Medulla oblongata (tissue), 1 donor: Measurements from ENCODE around the gene ASB16.
"Not testable (repeated sequence)": the region's sequence is repeated elsewhere in the genome, so short reads cannot be mapped to it uniquely, and the experiment has no call there.

Experiments
- DNase-seq: peaks from one replicate; pipeline ENCODE4 v3.0.0-alpha.2; 2015; ENCODE audit errors: extremely low spot score

The ASB16 gene, protein sequence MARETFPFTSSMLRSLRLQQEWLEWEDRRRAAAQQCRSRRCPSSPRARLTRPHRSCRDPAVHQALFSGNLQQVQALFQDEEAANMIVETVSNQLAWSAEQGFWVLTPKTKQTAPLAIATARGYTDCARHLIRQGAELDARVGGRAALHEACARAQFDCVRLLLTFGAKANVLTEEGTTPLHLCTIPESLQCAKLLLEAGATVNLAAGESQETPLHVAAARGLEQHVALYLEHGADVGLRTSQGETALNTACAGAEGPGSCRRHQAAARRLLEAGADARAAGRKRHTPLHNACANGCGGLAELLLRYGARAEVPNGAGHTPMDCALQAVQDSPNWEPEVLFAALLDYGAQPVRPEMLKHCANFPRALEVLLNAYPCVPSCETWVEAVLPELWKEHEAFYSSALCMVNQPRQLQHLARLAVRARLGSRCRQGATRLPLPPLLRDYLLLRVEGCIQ

DNA sequence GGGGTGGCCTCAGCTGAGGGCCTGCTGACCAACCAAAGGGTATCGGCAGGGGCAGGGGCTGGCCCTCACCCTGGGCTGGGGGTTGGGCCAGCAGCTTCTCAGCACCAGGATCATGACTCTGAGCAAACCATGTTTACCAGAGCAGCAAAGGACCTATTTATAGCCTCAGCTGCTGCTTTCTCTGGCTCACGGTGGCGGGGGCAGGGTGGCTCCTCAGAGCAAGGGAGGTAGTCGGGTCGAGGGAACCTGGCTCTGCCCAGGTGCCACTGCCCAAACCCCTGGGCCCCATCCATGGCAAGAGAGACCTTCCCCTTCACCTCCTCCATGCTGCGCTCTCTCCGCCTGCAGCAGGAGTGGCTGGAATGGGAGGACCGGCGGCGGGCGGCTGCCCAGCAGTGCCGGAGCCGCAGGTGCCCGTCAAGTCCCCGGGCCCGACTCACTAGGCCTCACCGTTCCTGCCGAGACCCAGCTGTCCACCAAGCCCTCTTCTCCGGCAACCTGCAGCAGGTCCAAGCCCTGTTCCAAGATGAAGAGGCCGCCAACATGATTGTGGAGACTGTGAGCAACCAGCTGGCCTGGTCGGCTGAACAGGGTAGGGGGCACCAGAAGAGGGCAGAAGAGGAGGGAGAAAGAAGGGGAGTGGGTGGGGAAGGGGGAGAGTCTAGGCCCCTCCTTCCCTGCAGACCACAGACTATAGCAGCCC, at the start of gene ASB16:
ASB16 (plus strand) TSS at position 206 of the 703 bp plus-strand sequence; CDS start at position 292, 86 bp downstream.
- DNase-seq, result peak; percentile 23

DNA sequence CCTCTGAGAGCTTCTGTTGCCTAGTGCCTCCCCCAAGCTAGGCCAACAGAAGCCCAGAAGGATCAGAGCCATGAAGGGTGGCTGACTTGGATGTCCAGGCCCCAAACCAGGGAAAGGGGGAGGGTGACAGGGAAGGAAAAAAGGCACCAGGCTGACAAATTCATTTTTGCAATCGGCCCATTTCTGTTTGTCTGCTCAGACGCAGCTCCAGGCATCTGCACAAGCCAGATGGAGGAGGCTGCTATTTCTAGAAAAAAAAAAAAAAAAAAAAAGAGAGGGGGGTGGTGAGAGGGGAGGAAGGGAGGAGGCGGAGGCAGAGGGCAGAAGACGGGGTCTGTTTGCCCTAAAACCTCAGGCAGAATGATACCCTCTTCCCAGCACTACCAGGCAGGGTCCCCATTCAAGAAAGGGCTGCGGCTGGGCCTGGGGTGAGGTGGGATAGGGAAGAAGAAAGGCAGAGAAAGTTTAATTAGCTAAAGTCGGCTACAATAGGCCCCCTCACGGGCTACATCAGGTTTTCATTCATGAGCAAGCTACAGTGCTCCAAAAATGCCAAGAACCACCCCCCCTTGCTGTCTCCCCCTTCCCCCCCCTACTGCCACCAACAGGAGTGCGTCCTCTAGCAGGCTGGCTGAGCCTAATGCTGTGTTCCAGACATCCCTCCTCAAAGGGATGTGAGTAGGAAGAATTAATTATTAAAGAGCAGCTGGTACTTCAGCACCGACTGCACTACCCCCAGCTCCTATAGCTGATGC, 49.5 kb upstream of the ASB16 start:
- DNase-seq, result no peak

DNA sequence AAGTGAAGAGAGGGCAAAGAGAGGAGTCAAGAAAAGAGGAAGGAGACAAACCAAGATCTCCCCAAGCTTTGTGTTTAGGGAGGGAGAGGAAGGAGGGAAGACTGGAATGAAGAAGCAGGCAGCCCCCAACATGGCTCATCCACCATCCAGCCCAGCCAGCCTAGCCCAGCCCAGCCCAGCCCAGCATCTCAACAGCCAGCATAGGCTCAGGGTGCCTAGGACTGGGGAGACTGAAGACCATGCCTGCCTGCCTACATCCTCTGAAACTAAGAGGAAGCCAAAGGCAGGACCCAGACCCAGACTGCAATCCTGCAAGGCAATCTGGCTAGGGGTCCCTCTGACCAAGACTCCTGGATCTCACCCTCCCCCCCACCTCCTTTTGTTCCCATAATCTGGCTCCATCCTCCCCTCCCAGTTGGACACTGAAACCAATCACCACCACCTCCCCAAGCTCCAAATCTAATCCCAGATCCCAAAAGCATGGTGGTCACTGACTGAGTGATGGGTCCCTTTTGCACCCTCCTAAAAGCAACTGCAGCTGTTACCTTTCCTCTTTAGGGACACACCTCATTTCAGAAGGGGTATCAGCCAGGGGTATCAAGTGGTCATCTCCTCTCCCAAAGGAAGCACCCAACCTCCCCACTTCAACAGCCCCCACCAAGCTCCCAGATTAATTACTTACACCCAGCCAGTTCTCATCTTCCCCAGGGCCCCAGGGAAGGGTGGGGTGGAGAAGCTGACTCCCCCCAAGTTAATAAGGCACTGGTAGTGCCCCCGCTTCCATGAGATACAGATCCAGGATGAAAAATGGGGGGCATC, 48.3 kb upstream of the ASB16 start:
- DNase-seq, result no peak

DNA sequence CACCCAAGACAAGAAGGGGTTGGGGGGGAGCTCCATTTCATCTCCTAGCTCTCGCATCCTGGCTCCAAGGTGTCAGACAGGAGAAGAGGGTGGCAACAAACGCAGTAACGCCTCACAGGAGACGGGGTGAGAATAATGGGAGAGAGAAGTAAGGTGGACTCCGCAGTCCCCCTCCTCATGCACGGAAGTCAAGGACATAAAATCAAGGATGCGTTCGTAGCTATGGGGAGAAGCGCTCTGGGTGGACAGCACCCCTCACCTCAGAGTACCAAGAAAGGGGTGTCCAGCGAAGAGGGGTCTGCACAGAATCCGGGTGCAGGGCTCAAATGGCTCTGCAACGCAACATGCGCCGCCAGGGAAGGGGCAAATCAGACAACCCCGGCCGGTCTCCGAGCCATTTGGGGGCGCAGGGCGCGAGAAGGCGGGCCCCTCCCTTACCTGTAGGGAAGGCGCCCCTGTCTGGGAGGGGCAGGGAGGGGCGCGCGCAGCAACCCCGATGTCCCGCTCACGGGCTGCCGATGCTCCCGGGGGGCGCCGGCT, 47.6 kb upstream of the ASB16 start:
- no peak for DNase-seq

DNA sequence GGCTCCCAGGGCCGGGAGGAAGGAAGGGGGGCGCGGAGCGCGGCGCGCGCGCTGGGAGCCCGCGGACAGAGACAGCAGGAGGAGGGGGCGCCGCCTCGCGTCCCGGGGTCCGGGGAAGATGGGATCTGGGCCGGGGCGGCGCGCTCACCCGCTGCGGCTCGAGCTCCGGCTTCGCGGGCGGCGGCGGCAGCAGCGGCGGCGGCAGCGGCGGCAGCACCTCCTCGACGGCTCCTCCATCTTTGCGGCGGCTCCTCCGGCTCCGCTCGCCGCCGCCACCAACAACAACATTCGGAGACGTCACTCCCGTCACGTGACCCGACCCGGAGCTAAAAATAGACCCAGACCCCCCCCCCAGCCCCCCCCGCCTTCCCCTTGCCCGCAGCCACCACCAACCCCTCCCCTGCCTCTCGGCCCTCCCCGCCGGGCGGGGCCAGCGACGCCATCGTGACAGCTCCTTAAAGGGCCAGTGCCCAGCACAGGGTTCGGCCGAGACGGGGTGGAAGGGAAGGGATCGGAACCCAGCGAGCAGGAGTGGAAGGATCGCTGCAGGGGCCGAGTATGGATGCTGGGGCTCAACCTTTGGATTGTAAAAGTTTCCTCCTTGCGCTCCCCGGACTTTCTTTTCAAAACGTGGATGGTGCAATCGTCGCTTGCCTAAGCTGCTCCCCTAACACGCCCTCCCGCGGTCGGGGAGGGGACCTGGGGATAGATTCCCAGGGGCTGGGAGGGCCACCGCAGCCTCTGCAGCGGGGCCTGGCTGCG, 47.0 kb upstream of the ASB16 start, which contains the start of gene HDAC5:
HDAC5 (minus strand) TSS at position 286 of the 762 bp plus-strand sequence. CDS start 6,126 bp downstream, outside the sequence.
- peak; percentile 98 for DNase-seq

DNA sequence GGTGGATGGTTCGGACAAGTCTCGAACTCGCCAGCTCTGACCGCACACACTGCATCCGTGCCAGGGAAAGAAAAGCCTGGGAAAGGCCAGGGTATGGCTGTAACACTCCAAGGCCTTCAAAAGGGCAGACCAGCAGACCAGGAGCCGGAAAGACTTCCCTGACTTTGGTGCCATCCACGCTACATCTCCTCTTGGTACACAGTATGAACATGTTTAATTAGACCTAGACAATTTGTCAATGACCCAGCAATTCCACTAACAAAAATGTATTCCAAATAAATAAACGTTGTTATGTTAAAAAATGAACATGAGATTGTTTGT, 46.4 kb upstream of the ASB16 start:
- DNase-seq, result no peak

DNA sequence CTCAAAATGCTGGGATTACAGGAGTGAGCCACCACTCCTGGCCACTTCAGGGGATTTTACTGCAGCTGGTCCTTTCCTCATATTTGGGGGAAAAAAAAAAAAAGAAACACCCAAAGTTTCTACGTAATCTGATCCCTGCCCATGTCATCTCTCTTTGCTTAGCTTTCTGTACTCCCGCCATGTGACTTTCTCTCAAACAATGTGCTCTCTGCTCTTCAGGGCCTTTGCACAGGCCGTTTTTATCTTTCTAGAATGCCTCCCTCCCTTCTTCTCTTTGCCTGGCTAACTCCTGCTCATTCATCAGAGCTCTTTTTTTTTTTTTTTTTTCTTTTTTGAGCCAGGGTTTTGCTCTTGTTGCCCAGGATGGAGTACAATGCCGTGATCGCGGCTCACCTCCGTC, 42.1 kb upstream of the ASB16 start:
- DNase-seq, result no peak

DNA sequence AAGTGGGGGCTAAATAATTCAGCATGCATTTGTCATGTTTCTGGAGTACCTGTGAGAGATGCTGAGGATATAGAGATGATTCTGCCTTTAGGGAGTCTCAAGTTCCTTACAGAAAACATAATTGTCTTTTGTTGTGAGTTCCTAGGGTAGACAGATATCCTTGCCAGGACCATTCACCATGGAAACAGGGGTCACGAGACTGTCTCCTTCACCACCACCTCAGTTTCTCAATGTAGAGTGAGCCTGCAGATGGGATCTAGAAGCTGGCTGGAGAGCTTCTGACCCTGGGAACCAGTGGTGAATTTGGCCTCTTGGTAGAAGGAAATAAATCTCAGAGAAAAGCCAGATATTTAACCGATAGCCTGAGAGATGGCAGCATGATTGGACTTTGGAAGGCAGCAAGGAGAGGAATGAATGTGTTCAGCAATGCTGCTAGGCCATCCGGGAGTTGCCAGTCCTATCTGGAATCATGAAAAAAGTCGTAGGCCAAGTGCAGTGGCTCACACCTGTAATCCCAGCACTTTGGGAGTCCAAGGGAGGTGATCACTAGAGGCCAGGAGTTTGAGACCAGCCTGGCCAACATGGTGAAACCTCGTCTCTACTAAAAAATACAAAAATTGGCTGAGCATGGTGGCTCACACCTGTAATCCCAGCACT, 39.7 kb upstream of the ASB16 start:
- DNase-seq, result no peak

DNA sequence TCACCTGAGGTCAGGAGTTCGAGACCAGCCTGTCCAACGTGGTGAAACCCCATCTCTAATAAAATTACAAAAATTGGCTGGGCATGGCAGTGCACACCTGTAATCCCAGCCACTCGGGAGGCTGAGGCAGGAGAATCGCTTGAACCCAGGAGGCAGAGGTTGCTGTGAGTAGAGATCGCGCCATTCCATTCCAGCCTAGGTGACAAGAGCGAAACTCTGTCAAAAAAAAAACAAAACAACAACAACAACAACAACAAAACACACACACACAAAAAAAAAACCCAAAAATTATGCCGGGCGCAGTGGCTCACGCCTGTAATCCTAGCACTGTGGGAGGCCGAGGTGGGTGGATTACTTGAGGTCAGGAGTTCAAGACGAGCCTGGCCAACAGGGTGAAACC, 39.1 kb upstream of the ASB16 start:
- DNase-seq, result not testable (repeated sequence)

DNA sequence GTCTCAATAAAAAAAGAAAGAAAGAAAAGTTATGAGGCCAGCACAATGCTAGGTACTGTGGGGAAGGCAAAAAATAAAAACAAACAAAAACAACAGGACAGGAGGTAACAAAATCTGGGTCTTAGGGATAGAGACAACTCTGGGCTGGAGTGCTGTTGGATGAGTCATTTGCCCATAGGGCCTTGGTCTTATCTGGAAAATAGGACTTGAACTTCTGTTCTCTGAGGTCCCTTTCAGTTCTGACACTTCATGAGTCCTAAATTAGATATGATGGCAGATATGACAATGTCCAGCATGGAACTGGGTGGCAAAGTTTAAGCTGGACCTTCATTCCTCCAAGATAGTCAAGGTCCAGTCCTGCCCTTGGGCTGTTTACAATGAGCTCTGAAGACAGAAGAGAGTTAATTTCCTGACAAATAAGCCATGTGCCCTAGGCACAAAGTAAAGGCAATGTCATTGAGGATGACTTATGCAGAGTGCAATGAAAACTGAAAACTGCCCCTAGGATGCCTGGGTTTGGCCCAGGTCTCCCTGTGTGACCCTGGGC, 38.2 kb upstream of the ASB16 start:
- no peak for DNase-seq

DNA sequence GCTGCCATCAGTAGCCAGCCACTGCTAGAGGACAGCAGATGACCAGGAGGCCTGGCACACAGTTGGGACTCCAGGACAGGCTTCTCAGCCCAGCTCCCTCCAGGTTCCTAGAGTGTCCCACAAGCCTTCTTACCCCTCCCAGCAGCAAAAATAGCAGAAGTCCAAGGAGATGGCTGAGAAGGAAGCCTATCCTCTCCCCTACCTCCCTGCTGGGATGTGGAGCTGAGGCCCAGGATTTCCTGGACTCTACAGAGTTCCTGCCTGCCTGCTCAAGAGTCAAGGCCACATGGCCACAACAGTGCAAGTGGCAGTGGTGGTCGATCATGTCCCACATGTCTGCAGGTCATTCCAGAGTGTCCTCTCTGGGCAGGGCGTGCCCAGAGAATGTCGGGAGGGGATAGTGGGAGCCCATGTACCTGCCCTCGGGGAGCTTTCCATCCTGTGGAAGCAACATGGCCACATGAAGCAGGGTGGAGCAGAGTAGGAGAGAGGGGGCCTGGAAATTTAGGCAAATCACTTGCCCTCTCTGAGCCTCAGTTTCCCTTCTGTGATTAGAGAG, 36.5 kb upstream of the ASB16 start:
- no peak for DNase-seq

DNA sequence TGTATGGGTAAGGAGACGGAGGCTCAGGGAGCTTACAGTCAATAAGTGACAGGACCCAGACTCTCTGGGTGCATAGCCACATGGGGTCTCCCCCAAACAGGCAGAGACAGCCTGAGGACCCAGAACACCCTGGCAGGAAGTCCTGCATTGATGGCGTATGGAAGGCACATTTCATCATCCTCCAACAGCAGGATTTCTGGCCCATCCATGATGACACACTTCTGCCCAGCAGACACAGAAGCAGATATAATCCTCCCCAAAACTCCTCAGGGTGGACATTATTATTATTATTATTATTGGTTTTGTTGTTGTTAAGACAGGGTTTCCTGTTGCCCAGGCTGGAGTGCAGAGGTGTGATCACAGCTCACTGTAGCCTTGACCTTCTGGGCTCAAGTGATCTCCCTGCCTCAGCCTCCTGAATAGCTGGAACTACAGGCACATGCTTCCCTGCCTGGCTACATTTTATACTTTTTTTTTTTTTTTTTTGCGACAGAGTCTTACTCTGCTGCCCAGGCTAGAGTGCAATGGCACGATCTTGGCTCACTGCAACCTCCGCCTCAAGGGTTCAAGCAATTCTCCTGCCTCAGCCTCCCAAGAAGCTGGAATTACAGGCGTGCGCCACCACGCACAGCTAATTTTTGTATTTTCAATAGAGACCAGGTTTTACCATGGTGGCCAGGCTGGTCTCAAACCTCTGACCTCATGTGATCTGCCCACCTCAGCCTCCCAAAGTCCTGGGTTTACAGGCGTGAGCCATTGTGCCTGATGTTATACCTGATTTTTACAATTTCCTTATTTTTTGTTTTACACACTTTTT, 35.5 kb upstream of the ASB16 start:
- no peak for DNase-seq

DNA sequence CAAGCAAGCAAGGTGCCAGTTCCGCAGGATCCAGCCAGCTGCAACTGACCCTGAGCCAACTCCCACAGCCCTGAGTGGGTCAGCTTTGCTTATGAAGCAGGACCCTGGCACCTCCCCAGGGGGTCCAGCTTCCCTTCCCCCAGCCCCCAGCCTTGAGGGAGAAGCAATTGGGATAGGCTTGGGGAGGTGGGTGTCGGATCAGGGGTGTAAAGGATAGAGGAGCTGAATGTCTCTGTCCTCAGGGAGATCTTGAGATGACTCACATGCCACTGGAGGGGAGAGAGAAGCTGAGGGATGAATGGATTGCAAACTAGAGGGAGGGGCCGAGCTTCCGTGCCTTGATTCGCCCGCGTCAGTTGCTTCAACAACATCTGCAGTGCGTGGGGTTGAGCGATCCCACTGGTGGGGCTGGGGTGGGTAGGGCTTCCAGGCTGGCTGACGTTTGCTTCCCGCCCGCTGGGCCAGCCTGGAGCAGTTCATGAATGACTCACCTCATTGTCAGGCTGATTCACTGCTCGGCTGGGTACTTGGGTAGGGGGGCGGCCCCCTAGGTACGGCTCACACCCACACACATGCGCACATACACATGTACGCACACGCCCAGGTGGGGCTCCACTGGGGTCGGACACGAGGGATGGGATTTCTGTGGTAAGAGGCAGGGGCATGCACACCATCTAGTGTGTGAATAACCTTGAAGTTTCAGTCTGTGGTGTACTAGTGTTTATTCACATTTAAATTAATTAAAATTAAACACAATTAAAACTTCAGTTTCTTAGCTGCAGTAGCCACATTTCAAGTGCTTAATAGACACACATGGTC, 32.4 kb upstream of the ASB16 start:
- peak; percentile 35 for DNase-seq

DNA sequence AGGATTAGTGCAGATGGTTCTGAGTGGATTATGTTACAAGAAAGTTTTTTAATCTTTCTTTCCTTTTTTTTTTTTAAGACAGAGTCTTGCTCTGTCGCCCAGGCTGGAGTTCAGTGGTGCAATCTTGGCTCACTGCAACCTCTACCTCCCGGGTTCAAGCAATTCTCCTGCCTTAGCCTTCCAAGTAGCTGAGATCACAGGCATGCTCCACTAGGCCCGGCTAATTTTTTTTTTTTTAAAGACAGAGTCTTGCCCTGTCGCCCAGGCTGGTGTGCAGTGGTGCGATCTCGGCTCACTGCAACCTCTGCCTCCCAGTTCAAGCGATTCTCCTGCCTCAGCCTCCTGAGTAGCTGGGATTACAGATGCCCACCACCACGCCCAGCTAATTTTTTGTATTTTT, 26.6 kb upstream of the ASB16 start:
- DNase-seq, result not testable (repeated sequence)

DNA sequence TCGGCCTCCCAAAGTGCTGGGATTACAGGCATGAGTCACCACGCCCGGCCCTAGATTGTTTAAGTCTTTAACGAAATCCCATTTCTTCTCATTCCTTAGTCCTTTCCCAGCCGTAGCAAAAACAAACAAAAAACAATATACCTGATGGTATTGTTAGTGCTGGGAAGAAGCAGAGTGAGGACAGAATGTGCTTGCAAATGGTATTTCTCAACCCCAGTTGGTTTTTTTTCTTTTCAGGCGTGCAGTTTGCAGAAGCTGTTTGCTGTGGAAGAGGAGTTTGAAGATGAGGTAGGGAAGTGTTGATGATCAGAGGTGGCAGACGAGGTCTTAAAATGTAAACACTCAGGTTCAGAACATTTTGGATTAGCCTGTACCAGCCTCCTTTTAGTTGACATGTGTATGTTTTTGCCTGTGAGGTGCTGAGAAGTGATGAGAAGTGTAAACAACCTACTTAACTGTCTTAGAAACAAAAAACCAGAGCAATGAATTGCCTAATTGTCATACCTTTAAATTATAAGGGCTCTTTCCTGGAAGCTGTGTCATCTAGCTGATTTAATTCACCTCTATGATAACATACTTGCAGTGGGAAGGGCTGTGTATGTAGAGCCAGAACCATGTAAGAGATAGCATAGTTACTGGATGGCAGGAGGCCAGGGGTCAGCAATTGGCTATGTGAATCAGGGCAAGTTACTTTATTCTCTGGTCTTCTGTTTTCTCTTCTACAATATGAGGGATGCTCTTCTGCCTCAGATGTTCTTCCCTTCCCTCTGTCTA, 25.4 kb upstream of the ASB16 start:
- DNase-seq, result no peak
